NCI-H146 treated with DMSO at 0.1 percent for 48 hours (cell line): ENCODE results near the gene SRGAP3.
"Not testable (repeated sequence)": the region's sequence is repeated elsewhere in the genome, so short reads cannot be mapped to it uniquely, and the experiment has no call there.

ENCODE experiments used
- DNase-seq: peaks from one replicate; lab custom pipeline; 2025; ENCODE audit not compliant: unreplicated experiment; lab: John Stamatoyannopoulos, UW

SRGAP3 gene

GRCh38 chr3:9098716-9099675 lies 150.4 kb downstream of the SRGAP3 start:
- no peak for DNase-seq

- no peak for DNase-seq
Measured at GRCh38 chr3:9097495-9097894, 152.0 kb downstream of the SRGAP3 start.

- no peak for DNase-seq
Measured at GRCh38 chr3:9091486-9092235, 157.8 kb downstream of the SRGAP3 start.

- no peak for DNase-seq
Measured at GRCh38 chr3:9088441-9089353, 160.7 kb downstream of the SRGAP3 start.

- DNase-seq = no peak
Measured at GRCh38 chr3:9087831-9088413, 161.5 kb downstream of the SRGAP3 start.

GRCh38 chr3:9085428-9085827 lies 164.0 kb downstream of the SRGAP3 start:
- not testable (repeated sequence) for DNase-seq

- no peak for DNase-seq
Measured at GRCh38 chr3:9081184-9081818, 168.1 kb downstream of the SRGAP3 start.

GRCh38 chr3:9080163-9080562 lies 169.3 kb downstream of the SRGAP3 start:
- DNase-seq = no peak

GRCh38 chr3:9079676-9080075 lies 169.8 kb downstream of the SRGAP3 start:
- no peak for DNase-seq

GRCh38 chr3:9078561-9079240 lies 170.7 kb downstream of the SRGAP3 start:
- DNase-seq = no peak

GRCh38 chr3:9077029-9077428 lies 172.4 kb downstream of the SRGAP3 start:
- no peak for DNase-seq

GRCh38 chr3:9075762-9076161 lies 173.7 kb downstream of the SRGAP3 start:
- no peak for DNase-seq

GRCh38 chr3:9074079-9074478 lies 175.4 kb downstream of the SRGAP3 start:
- DNase-seq = no peak

- no peak for DNase-seq
Measured at GRCh38 chr3:9072667-9073009, 176.8 kb downstream of the SRGAP3 start.

- DNase-seq = no peak
Measured at GRCh38 chr3:9071936-9072666, 177.3 kb downstream of the SRGAP3 start.

GRCh38 chr3:9070961-9071360 lies 178.5 kb downstream of the SRGAP3 start:
- no peak for DNase-seq

- DNase-seq = no peak
Measured at GRCh38 chr3:9069971-9070370, 179.5 kb downstream of the SRGAP3 start.

GRCh38 chr3:9068051-9068450 lies 181.4 kb downstream of the SRGAP3 start:
- no peak for DNase-seq

GRCh38 chr3:9067352-9067975 lies 182.0 kb downstream of the SRGAP3 start:
- peak; percentile 6 for DNase-seq
